ENCODE results near the gene TRRAP. TPM values are rescaled to one million over a fixed set of nuclear protein-coding genes. Genes with fewer than 3 reads are reported as not detected.

TRRAP gene
- total and polyA plus RNA-seq, 2 donors, result 11.3 to 15.1 TPM

DNA sequence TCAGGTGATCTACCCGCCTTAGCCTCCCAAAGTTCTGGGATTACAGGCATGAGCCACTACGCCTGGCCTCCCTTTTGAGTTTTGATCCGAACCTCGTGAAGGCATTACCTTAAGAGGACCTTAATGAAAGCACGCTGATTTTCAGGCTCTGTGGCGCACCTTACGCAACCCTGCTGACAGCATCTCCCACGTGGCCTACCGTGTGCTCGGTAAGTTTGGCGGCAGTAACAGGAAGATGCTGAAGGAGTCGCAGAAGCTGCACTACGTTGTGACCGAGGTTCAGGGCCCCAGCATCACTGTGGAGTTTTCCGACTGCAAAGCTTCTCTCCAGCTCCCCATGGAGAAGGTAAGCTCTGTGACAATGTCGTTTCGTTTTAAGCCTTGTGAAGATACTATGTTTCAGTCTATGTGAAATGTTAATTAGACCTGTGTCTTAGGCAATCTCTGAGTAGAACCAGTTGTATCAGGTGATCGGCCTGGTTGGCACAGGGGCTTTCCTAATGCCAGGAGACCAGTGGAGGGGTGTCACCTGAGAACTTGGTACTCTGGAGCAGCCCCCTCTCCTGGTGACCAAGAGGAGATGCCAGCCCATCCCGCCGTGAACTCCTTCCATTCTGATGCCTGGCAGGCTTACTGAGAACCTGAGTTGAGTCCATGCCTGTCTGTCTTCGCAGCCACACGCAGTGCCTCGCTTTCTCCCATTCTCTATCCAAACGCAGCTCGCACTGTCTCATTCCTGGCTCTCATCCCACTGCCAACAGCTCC, 43.5 kb downstream of the TRRAP start:
- no peak for DNase-seq (ENCODE audit: low read depth in 6 of 9, low spot score in 9 of 9)
- Histone ChIP-seq H3K36me3 (ENCODE audit: control insufficient read depth in 2 of 2, insufficient read depth in 2 of 2, low read length in 1 of 2) (peaks cover 75 to 90% of the 10 kb centered on the region in 2 donors), H3K4me3 (ENCODE audit: low read length in 2 of 2) (no peak overlapping the region), H3K27ac (ENCODE audit: low read depth in 1 of 2, low read length in 1 of 2) (no peak overlapping the region), H3K9me3 (ENCODE audit: control insufficient read depth in 2 of 2, insufficient read depth in 1 of 2, low read length in 1 of 2) (no peaks in the 10 kb centered on the region), H3K4me1 (ENCODE audit: control insufficient read depth in 2 of 2, insufficient read depth in 2 of 2, low read length in 2 of 2) (no peaks in the 10 kb centered on the region), H3K27me3 (ENCODE audit: control insufficient read depth in 2 of 2, insufficient read depth in 1 of 2, low read length in 1 of 2) (no peaks in the 10 kb centered on the region)
- WGBS, result 97% methylated on average over 25 of the region's 25 CpGs

DNA sequence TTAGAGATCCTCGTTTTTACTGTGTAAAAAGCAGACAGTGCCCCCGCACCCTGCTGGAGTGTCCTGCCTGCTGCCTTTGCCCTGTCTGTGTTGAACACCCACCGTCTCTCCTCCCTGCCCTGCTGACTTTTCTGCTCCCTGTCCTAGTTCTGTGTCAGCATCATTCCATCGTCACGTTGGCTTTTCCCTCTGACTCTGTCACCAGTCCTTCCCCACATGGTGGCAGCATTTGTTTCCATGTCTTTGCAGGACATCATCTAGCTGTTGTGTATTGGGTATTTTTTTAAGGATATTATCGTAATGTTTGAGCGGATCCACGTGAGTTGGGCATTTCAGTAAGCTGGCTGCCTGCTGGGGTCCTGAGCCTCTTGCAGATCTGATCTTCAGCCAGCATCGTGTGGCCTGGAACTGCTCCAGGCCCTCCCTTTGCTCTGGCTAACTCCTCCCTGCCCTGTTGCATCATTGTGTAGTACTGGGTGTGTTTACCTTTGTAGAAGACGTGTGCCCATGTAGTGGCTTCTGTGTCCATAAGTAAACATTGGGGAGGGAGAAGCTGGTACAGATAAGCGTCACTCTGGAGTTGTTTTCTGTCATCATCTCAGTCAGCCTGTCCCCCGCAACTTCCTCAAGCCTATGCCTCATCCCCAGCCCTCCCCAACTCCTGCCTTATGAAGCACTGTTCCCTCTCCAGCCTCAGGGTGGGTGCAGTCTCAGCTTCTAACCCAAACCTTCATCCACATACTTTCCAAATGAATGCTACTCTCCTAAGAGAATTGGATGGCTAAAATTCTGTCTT, 44.3 kb downstream of the TRRAP start:
- peaks cover 75 to 90% of the 10 kb centered on the region in 2 donors for H3K36me3 ChIP-seq (ENCODE audit: control insufficient read depth in 2 of 2, insufficient read depth in 2 of 2, low read length in 1 of 2)
- H3K4me3 ChIP-seq (ENCODE audit: low read length in 2 of 2), result no peak overlapping the region
- no peaks in the 10 kb centered on the region for H3K27me3 ChIP-seq (ENCODE audit: control insufficient read depth in 2 of 2, insufficient read depth in 1 of 2, low read length in 1 of 2)
- no peaks in the 10 kb centered on the region for H3K4me1 ChIP-seq (ENCODE audit: control insufficient read depth in 2 of 2, insufficient read depth in 2 of 2, low read length in 2 of 2)
- no peak for DNase-seq (ENCODE audit: low read depth in 6 of 9, low spot score in 9 of 9)
- H3K27ac ChIP-seq (ENCODE audit: low read depth in 1 of 2, low read length in 1 of 2), result no peak overlapping the region
- 96% methylated on average over 12 of the region's 12 CpGs for WGBS
- H3K9me3 ChIP-seq (ENCODE audit: control insufficient read depth in 2 of 2, insufficient read depth in 1 of 2, low read length in 1 of 2), result no peaks in the 10 kb centered on the region

DNA sequence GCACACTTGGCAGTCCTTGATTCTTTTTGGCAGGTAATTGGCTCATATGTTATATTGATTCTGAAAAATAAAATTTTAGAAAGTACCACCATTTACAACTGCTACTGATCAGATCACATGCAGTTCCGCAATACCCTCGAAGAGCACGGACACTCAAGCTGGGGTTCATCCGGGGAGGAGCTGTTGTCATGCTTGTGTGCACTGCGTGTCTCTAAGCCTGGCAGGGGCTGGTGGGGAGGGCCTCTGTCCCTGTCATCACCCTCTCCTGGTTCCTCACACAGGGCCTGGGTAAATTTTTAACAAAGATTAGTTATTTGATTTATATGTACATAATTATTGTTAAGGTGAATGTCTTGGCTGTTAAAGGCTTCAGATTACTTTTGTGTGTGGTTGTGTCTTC, 45.2 kb downstream of the TRRAP start:
- 99% methylated on average over 5 of the region's 5 CpGs for WGBS

DNA sequence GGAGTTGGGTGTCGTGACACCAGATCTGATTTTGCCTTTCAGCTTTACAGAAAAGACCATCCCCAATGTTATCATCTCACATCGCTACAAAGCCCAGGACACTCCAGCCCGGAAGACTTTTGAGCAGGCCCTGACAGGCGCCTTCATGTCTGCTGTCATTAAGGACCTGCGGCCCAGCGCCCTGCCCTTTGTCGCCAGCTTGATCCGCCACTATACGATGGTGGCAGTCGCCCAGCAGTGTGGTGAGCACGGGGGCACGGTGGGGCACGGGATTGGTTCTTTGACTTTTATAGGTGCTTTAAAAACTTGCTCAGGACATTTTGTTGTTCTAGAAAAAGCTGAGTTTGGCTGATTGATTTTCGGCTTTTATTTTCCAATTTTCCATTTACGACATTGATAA, 48.8 kb downstream of the TRRAP start:
- no peaks in the 10 kb centered on the region for H3K4me1 ChIP-seq (ENCODE audit: control insufficient read depth in 2 of 2, insufficient read depth in 2 of 2, low read length in 2 of 2)
- WGBS, result 98% methylated on average over 15 of the region's 15 CpGs
- peaks cover 77 to 87% of the 10 kb centered on the region in 2 donors for H3K36me3 ChIP-seq (ENCODE audit: control insufficient read depth in 2 of 2, insufficient read depth in 2 of 2, low read length in 1 of 2)
- no peak overlapping the region for H3K27ac ChIP-seq (ENCODE audit: low read depth in 1 of 2, low read length in 1 of 2)
- H3K4me3 ChIP-seq (ENCODE audit: low read length in 2 of 2), result no peak overlapping the region
- DNase-seq (ENCODE audit: low read depth in 6 of 9, low spot score in 9 of 9), result no peak
- no peaks in the 10 kb centered on the region for H3K9me3 ChIP-seq (ENCODE audit: control insufficient read depth in 2 of 2, insufficient read depth in 1 of 2, low read length in 1 of 2)
- H3K27me3 ChIP-seq (ENCODE audit: control insufficient read depth in 2 of 2, insufficient read depth in 1 of 2, low read length in 1 of 2), result no peaks in the 10 kb centered on the region

More for the DNA sequence above, 45.2 kb downstream of the TRRAP start:
- DNase-seq (ENCODE audit: low read depth in 6 of 9, low spot score in 9 of 9), result no peak
- Histone ChIP-seq H3K36me3 (ENCODE audit: control insufficient read depth in 2 of 2, insufficient read depth in 2 of 2, low read length in 1 of 2) (peaks cover 74 to 91% of the 10 kb centered on the region in 2 donors), H3K27ac (ENCODE audit: low read depth in 1 of 2, low read length in 1 of 2) (no peak overlapping the region), H3K9me3 (ENCODE audit: control insufficient read depth in 2 of 2, insufficient read depth in 1 of 2, low read length in 1 of 2) (no peaks in the 10 kb centered on the region), H3K27me3 (ENCODE audit: control insufficient read depth in 2 of 2, insufficient read depth in 1 of 2, low read length in 1 of 2) (no peaks in the 10 kb centered on the region), H3K4me3 (ENCODE audit: low read length in 2 of 2) (no peak overlapping the region), H3K4me1 (ENCODE audit: control insufficient read depth in 2 of 2, insufficient read depth in 2 of 2, low read length in 2 of 2) (no peaks in the 10 kb centered on the region)

DNA sequence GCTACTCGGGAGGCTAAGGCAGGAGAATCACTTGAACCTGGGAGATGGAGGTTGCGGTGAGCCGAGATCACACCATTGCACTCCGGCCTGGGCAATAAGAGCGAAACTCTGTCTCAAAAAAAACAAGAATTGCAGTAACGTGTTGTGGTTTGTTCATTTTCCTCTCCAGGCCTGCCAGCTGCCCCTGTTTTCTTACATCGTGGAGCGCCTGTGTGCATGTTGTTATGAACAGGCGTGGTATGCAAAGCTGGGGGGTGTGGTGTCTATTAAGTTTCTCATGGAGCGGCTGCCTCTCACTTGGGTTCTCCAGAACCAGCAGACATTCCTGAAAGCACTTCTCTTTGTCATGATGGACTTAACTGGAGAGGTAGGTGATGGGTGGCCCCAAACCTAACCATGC, 52.1 kb downstream of the TRRAP start:
- H3K4me3 ChIP-seq (ENCODE audit: low read length in 2 of 2), result no peak overlapping the region
- H3K27me3 ChIP-seq (ENCODE audit: control insufficient read depth in 2 of 2, insufficient read depth in 1 of 2, low read length in 1 of 2), result no peaks in the 10 kb centered on the region
- no peaks in the 10 kb centered on the region for H3K4me1 ChIP-seq (ENCODE audit: control insufficient read depth in 2 of 2, insufficient read depth in 2 of 2, low read length in 2 of 2)
- DNase-seq (ENCODE audit: low read depth in 6 of 9, low spot score in 9 of 9), result no peak
- no peaks in the 10 kb centered on the region for H3K9me3 ChIP-seq (ENCODE audit: control insufficient read depth in 2 of 2, insufficient read depth in 1 of 2, low read length in 1 of 2)
- peaks cover 80 to 93% of the 10 kb centered on the region in 2 donors for H3K36me3 ChIP-seq (ENCODE audit: control insufficient read depth in 2 of 2, insufficient read depth in 2 of 2, low read length in 1 of 2)
- 97% methylated on average over 10 of the region's 10 CpGs for WGBS
- H3K27ac ChIP-seq (ENCODE audit: low read depth in 1 of 2, low read length in 1 of 2), result no peak overlapping the region

DNA sequence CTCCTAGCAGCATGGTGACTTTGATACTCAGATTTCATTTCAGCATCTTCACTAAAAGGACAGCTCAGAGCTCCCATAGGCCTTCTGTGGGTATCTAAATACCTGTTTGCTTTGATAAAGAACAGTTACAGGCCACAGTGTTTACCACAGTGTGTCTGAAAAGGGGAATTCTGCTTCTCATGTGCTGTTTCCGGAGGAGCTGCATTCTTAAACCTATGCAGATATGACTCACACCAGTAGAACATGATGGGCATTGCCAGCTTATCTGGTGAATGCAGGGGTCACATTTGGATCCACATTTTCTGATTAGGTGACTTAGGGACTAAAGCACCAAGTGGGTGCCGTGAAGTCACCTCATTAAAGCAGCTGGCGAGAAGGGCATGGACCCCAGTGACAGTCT, 52.6 kb downstream of the TRRAP start:
- Histone ChIP-seq H3K27ac (ENCODE audit: low read depth in 1 of 2, low read length in 1 of 2) (no peak overlapping the region), H3K4me3 (ENCODE audit: low read length in 2 of 2) (no peak overlapping the region), H3K9me3 (ENCODE audit: control insufficient read depth in 2 of 2, insufficient read depth in 1 of 2, low read length in 1 of 2) (no peaks in the 10 kb centered on the region), H3K36me3 (ENCODE audit: control insufficient read depth in 2 of 2, insufficient read depth in 2 of 2, low read length in 1 of 2) (peaks cover 78 to 92% of the 10 kb centered on the region in 2 donors), H3K27me3 (ENCODE audit: control insufficient read depth in 2 of 2, insufficient read depth in 1 of 2, low read length in 1 of 2) (no peaks in the 10 kb centered on the region), H3K4me1 (ENCODE audit: control insufficient read depth in 2 of 2, insufficient read depth in 2 of 2, low read length in 2 of 2) (no peaks in the 10 kb centered on the region)
- WGBS, result 97% methylated on average over 3 of the region's 3 CpGs
- no peak for DNase-seq (ENCODE audit: low read depth in 6 of 9, low spot score in 9 of 9)

DNA sequence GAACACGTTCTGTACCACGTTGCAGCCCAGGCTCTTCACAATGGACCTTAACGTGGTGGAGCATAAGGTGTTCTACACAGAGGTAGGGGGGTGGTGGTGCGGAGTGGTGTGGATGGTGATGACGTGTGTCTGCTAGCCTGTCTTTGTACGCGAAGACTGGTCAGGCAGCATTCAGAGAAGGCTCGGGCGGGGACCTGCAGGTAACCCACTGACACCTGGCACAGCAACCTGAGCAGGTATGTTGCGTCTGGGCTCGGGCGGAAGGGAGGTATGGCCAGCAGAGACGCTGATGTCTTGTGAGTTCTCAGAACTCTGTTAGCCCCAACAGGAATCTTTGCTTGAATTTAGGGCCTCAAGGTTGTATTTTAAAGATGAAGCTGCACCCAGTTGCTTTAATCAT, 55.0 kb downstream of the TRRAP start:
- Histone ChIP-seq H3K4me1 (ENCODE audit: control insufficient read depth in 2 of 2, insufficient read depth in 2 of 2, low read length in 2 of 2) (no peaks in the 10 kb centered on the region), H3K9me3 (ENCODE audit: control insufficient read depth in 2 of 2, insufficient read depth in 1 of 2, low read length in 1 of 2) (no peaks in the 10 kb centered on the region), H3K4me3 (ENCODE audit: low read length in 2 of 2) (no peak overlapping the region), H3K36me3 (ENCODE audit: control insufficient read depth in 2 of 2, insufficient read depth in 2 of 2, low read length in 1 of 2) (peaks cover 84 to 95% of the 10 kb centered on the region in 2 donors), H3K27me3 (ENCODE audit: control insufficient read depth in 2 of 2, insufficient read depth in 1 of 2, low read length in 1 of 2) (no peaks in the 10 kb centered on the region), H3K27ac (ENCODE audit: low read depth in 1 of 2, low read length in 1 of 2) (no peak overlapping the region)
- 97% methylated on average over 13 of the region's 13 CpGs for WGBS
- DNase-seq (ENCODE audit: low read depth in 6 of 9, low spot score in 9 of 9), result no peak

DNA sequence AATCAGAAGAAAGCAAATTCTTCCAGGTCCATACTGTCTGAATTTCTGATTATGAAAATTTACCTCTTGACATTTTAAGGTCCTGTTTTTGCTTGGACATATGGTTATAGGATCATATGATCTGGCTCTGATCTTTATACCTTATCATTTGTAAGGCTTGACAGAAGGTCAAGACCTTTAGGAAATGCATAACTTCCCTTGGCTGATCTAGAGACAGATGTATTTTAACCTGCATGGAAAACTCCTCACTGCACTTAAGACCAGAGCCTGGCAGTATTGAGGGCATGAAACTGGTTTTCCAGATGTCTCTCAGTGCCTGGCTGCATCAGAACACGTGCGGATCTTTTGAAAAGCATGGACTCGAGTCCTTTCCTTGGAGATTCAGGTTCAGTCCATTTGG, 55.9 kb downstream of the TRRAP start:
- Histone ChIP-seq H3K4me3 (ENCODE audit: low read length in 2 of 2) (no peak overlapping the region), H3K9me3 (ENCODE audit: control insufficient read depth in 2 of 2, insufficient read depth in 1 of 2, low read length in 1 of 2) (no peaks in the 10 kb centered on the region)

DNA sequence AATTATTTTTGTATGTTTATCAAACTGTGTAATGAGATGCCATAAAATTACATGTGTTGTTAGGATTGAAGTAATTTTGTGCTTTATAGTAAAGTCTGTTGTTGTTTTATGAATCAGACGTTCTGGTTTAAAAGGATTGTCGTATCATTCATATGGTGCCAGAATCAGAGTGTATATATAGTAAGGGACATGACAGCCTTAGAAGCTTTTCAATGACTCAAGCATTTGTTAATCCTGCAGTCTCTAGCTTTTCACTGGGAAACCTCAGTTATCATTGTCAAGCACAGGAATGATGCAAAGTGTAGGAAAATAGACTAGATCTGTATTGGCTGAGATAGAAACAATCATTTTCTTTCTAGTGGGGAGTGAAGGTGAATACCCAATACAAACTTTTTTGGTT, 57.5 kb downstream of the TRRAP start:
- H3K4me1 ChIP-seq (ENCODE audit: control insufficient read depth in 2 of 2, insufficient read depth in 2 of 2, low read length in 2 of 2), result no peaks in the 10 kb centered on the region
- WGBS, result 97% methylated on average over 2 of the region's 2 CpGs

More for the DNA sequence above, 55.9 kb downstream of the TRRAP start:
- H3K27ac ChIP-seq (ENCODE audit: low read depth in 1 of 2, low read length in 1 of 2), result no peak overlapping the region
- H3K36me3 ChIP-seq (ENCODE audit: control insufficient read depth in 2 of 2, insufficient read depth in 2 of 2, low read length in 1 of 2), result peaks cover 76 to 94% of the 10 kb centered on the region in 2 donors
- no peaks in the 10 kb centered on the region for H3K4me1 ChIP-seq (ENCODE audit: control insufficient read depth in 2 of 2, insufficient read depth in 2 of 2, low read length in 2 of 2)
- 96% methylated on average over 3 of the region's 3 CpGs for WGBS
- DNase-seq (ENCODE audit: low read depth in 6 of 9, low spot score in 9 of 9), result no peak
- H3K27me3 ChIP-seq (ENCODE audit: control insufficient read depth in 2 of 2, insufficient read depth in 1 of 2, low read length in 1 of 2), result no peaks in the 10 kb centered on the region

More for the DNA sequence above, 57.5 kb downstream of the TRRAP start:
- no peak overlapping the region for H3K27ac ChIP-seq (ENCODE audit: low read depth in 1 of 2, low read length in 1 of 2)
- H3K36me3 ChIP-seq (ENCODE audit: control insufficient read depth in 2 of 2, insufficient read depth in 2 of 2, low read length in 1 of 2), result peaks cover 76 to 95% of the 10 kb centered on the region in 2 donors
- DNase-seq (ENCODE audit: low read depth in 6 of 9, low spot score in 9 of 9), result no peak
- no peaks in the 10 kb centered on the region for H3K9me3 ChIP-seq (ENCODE audit: control insufficient read depth in 2 of 2, insufficient read depth in 1 of 2, low read length in 1 of 2)
- no peak overlapping the region for H3K4me3 ChIP-seq (ENCODE audit: low read length in 2 of 2)
- H3K27me3 ChIP-seq (ENCODE audit: control insufficient read depth in 2 of 2, insufficient read depth in 1 of 2, low read length in 1 of 2), result no peaks in the 10 kb centered on the region
